GM13977 (cell line): ENCODE data around the gene MAP3K9.

Experiments
- DNase-seq: peaks from one replicate; pipeline ENCODE4 v3.0.0; 2012; ENCODE audit warnings: low spot score
- in situ Hi-C: fragments of 300-500 bp; cut with MboI; formaldehyde crosslinking; loops from one replicate; pipeline ENCODE4 v1.12.0; 2022; ENCODE audit warnings: low sequenced_read_pairs, low pct_unique_long_range_greater_than_20kb, mixed read lengths, inconsistent platforms; ENCODE audit not compliant: unreplicated experiment
- TF ChIP-seq, protein P1 (sequence below): IDR thresholded peaks from 2 replicates; pipeline ENCODE4 v1.5.1; 2012; ENCODE audit warnings: mild to moderate bottlenecking, control low read depth; ENCODE audit not compliant: insufficient read depth; ENCODE audit errors: extremely low read depth, missing control alignments

Gene MAP3K9

DNA sequence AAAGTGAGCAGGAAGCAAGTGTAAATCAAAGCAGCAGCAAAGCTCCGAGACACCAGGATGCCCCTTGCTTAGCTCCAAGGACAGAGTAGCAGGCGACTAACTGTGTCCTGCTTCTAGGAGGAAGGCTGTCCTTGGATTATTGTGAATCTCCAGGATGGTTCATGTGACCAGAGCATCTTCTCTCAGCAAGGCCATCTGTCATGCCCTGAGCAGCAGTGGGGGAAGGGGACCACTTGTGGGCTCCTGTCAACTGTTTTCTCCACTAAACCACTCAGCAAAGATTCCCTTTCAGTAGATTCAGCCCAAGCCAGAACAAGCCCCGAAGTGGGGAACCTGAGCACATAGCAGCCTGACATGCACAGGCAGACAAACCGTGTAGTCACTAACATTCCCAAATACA, 19.4 kb downstream of the MAP3K9 start:
- in situ Hi-C loops, result no loop called here
- no peak for DNase-seq
- TF ChIP-seq, protein P1, sequence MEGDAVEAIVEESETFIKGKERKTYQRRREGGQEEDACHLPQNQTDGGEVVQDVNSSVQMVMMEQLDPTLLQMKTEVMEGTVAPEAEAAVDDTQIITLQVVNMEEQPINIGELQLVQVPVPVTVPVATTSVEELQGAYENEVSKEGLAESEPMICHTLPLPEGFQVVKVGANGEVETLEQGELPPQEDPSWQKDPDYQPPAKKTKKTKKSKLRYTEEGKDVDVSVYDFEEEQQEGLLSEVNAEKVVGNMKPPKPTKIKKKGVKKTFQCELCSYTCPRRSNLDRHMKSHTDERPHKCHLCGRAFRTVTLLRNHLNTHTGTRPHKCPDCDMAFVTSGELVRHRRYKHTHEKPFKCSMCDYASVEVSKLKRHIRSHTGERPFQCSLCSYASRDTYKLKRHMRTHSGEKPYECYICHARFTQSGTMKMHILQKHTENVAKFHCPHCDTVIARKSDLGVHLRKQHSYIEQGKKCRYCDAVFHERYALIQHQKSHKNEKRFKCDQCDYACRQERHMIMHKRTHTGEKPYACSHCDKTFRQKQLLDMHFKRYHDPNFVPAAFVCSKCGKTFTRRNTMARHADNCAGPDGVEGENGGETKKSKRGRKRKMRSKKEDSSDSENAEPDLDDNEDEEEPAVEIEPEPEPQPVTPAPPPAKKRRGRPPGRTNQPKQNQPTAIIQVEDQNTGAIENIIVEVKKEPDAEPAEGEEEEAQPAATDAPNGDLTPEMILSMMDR, result no peak

DNA sequence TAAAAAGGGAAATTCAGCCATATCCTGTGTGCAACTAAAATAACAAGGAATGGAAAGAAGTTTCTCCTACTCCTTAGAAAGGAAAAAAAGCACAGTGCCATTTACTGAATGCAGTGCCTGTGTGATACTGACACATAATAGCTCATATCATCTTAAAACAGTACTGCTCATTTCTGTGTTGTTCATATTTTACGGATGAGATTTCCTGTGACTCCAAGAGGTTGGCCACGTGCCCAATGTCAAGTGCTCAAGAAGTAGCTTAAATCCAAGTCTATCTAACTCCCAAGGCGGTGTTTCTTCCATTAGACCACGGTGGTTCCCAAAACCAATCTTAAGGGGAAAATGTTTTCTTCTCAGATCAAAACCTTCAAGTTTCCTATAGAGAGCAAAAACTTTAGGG, 20.0 kb downstream of the MAP3K9 start:
- TF ChIP-seq, protein P1, result no peak
- in situ Hi-C loops, result no loop called here
- DNase-seq, result no peak

DNA sequence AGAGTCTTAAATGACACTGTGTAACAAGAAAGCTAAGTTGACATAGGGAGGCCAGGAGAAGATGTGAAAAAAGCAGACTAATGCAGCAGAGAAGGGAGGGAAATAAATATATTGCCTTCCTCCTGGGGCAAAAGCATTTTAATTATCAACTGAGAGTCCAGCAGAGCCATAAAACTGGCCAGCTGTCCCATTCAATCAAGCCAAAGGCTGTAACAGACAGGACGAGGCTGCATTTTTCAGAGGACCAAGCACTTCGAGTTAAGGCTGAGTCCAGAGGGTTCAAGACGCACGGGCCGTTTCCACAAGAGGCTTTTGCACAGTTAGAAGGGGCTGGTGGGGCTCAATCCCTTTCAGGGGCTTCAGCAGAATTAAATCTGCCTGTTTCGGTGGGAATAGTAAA, 20.4 kb downstream of the MAP3K9 start:
- TF ChIP-seq, protein P1, result no peak
- in situ Hi-C loops, result no loop called here
- no peak for DNase-seq

DNA sequence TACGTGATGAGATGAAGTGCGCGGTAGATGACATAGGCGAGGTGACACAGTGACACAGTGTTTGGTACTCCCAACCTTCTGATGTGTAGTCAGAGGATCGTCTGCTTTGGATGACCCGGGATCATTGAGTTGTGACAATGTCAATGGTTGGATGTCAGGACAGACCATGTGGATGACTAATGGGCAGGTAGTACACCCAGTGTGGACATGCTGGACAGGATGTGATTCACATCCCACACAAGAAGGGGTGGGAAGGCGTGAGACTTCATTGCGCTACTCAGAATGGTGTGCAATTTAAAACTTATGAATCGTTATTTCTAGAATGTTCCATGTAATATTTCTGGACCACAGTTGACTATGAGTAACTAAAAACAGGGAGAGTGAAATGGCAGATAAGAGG, 23.8 kb downstream of the MAP3K9 start:
- no peak for DNase-seq
- in situ Hi-C loops, result no loop called here
- TF ChIP-seq, protein P1, result no peak

DNA sequence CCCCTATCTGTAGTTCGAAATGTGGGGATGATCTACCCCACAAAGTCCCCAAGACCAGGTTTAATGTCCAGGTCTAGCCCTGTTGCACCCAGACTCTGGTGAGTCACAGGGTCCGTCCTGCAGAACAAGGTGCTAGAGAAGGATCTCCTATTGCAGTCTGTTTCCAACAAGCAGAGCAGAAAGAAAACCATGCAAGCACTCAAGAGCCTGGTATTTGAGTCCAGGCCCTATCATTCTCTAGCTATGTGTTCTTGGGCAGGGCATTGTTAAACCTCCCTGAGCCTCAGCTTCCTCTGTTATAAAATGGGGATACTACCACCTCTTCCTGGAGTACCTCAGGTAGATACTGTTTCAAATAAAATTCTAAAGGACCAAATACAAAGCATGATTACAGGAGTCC, 24.4 kb downstream of the MAP3K9 start:
- TF ChIP-seq, protein P1, result no peak
- in situ Hi-C loops, result no loop called here

DNA sequence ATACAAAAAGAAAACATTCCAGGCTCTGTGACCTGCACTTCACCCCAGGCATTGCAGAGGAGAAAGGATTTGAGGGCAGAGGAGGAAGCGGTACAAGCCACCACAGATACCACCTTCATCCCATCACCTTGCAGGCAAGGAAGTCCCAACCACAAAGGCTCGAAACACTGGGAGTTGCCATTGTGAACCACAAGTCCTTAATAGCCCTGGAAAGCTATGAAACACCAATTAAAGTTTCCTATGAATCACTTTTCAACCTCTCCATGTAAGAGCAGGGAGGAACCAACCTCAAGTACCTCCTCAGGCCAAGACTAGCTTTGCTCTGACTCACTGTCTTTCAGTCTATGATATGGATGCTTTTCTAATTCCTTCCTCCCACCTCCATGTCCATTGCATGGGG, 27.0 kb downstream of the MAP3K9 start:
- TF ChIP-seq, protein P1, result no peak
- DNase-seq, result no peak
- in situ Hi-C loops, result no loop called here

More for the DNA sequence above, 24.4 kb downstream of the MAP3K9 start:
- no peak for DNase-seq

DNA sequence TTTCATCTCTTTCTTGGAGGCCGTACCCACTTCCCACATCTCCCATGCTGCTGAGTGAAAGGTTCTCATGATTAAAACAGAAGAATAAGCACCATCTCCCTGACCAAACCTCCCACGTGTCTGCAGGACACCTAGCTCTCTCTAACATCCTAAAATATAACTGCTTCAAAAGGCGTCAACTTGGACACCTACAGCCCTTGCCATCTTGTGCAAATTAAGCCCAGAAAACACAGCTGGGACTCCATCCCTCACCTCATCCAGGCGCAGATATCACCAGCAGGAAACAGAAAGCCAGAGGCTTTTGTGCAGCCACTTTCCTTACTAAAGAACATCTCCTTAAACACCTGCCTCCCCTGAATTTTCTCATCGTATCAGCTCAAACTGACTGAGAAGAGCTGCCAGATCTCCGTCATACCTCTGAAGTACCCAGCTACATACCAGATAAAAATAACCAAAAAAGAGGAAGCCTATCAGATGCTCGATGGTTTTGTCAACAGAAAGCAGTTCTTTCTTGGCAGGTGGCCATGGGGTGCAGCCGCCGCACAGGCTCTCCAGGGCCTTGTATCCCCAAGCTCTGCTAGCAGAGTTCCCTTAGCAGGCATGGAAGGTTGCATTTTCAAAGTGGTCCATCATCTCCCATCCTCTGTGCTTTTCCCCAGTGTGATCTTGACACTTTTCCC, 28.8 kb downstream of the MAP3K9 start:
- peak; percentile 47 for DNase-seq
- in situ Hi-C loops, result no loop called here
- TF ChIP-seq, protein P1, result no peak
